ENCODE measurements around the gene COL27A1.

DNA sequence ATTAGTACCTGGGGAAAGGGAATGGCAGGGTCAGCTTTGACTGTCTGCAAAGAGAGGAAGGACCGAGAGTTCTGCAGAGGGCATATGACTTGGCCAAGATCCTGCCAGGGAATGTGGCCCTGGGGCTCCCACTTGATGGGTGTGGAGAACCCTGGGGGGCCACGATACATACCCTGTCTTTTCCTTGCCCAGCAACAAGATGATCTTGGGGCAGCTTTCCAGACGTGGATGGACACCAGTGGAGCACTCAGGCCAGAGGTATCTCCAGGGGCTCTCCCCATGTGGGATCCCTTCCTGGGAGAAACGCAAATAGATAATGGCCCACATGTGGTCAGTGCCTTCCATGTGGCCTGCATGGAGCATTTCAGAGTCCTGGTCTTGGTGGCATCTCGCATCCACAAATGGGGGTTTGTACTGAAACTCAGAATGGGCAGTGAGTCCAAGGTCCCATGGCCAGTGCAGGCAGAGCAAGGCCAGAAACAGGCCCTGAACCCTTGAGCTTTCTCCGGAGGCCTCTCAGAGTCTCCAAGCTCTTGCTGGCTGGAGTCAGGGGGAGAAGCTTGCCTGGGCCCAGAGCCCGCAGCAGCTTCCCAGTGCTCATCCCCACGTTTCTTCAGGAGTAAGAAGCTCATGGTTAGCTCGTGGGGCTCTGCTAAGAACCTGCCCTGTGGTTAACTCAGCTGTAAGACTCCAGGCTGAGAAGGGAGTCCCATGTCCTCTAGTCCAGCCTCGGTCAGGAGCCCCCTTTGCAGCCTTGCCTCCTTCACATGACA lies 149.3 kb downstream of the COL27A1 start:
- TF ChIP-seq, protein P1, sequence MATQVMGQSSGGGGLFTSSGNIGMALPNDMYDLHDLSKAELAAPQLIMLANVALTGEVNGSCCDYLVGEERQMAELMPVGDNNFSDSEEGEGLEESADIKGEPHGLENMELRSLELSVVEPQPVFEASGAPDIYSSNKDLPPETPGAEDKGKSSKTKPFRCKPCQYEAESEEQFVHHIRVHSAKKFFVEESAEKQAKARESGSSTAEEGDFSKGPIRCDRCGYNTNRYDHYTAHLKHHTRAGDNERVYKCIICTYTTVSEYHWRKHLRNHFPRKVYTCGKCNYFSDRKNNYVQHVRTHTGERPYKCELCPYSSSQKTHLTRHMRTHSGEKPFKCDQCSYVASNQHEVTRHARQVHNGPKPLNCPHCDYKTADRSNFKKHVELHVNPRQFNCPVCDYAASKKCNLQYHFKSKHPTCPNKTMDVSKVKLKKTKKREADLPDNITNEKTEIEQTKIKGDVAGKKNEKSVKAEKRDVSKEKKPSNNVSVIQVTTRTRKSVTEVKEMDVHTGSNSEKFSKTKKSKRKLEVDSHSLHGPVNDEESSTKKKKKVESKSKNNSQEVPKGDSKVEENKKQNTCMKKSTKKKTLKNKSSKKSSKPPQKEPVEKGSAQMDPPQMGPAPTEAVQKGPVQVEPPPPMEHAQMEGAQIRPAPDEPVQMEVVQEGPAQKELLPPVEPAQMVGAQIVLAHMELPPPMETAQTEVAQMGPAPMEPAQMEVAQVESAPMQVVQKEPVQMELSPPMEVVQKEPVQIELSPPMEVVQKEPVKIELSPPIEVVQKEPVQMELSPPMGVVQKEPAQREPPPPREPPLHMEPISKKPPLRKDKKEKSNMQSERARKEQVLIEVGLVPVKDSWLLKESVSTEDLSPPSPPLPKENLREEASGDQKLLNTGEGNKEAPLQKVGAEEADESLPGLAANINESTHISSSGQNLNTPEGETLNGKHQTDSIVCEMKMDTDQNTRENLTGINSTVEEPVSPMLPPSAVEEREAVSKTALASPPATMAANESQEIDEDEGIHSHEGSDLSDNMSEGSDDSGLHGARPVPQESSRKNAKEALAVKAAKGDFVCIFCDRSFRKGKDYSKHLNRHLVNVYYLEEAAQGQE (IDR thresholded peaks at IDR 0.05; ENCODE audit: low read depth, low read length), result no peak
- TF ChIP-seq, protein P2, sequence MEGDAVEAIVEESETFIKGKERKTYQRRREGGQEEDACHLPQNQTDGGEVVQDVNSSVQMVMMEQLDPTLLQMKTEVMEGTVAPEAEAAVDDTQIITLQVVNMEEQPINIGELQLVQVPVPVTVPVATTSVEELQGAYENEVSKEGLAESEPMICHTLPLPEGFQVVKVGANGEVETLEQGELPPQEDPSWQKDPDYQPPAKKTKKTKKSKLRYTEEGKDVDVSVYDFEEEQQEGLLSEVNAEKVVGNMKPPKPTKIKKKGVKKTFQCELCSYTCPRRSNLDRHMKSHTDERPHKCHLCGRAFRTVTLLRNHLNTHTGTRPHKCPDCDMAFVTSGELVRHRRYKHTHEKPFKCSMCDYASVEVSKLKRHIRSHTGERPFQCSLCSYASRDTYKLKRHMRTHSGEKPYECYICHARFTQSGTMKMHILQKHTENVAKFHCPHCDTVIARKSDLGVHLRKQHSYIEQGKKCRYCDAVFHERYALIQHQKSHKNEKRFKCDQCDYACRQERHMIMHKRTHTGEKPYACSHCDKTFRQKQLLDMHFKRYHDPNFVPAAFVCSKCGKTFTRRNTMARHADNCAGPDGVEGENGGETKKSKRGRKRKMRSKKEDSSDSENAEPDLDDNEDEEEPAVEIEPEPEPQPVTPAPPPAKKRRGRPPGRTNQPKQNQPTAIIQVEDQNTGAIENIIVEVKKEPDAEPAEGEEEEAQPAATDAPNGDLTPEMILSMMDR (IDR thresholded peaks at IDR 0.05), result no peak
- TF ChIP-seq CHD2 (IDR thresholded peaks at IDR 0.05; ENCODE audit: low read length, partially characterized antibody), result no peak
- TF ChIP-seq, protein P3, sequence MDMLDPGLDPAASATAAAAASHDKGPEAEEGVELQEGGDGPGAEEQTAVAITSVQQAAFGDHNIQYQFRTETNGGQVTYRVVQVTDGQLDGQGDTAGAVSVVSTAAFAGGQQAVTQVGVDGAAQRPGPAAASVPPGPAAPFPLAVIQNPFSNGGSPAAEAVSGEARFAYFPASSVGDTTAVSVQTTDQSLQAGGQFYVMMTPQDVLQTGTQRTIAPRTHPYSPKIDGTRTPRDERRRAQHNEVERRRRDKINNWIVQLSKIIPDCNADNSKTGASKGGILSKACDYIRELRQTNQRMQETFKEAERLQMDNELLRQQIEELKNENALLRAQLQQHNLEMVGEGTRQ (IDR thresholded peaks at IDR 0.05; ENCODE audit: borderline replicate concordance, low read depth, low read length), result no peak
- TF ChIP-seq EZH2phosphoT487 (IDR thresholded peaks at IDR 0.05; ENCODE audit: borderline replicate concordance, low read depth), result no peak
- TF ChIP-seq POLR2AphosphoS5 (IDR thresholded peaks at IDR 0.05; ENCODE audit: low read depth, low read length), result no peak
